NCI-H146 (cell line): Measurements from ENCODE around the gene C16orf89.
"Not testable (repeated sequence)": the region's sequence is repeated elsewhere in the genome, so short reads cannot be mapped to it uniquely, and the experiment has no call there.

ENCODE experiments used
- DNase-seq: peaks from one replicate; lab custom pipeline; 2025; lab: John Stamatoyannopoulos, UW

C16orf89 gene, protein sequence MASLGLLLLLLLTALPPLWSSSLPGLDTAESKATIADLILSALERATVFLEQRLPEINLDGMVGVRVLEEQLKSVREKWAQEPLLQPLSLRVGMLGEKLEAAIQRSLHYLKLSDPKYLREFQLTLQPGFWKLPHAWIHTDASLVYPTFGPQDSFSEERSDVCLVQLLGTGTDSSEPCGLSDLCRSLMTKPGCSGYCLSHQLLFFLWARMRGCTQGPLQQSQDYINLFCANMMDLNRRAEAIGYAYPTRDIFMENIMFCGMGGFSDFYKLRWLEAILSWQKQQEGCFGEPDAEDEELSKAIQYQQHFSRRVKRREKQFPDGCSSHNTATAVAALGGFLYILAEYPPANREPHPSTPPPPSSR

DNA sequence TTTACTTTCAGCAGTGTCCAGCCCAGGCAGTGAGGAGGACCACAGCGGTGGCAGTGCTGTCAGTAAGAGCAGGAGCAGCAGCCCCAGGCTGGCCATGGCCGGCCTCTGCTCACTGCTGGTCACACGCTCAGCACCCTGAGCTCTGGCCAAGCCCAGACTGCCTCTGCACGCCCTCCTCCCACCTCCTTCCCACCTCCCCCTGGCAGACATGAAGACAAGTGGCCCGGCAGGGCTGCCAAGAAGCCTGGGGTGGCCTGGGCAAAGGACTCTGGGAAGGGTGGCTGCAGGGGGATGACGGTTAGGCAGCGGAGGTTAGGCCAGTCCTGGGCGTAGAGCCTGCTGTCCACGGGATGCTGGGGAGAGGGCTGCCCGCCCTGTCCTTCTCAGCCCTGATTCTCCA lies at the start of gene C16orf89:
TSS of gene C16orf89 (minus strand) at position 144 of the 400 bp plus-strand sequence. CDS start at position 96, 48 bp downstream.
- DNase-seq, result no peak

DNA sequence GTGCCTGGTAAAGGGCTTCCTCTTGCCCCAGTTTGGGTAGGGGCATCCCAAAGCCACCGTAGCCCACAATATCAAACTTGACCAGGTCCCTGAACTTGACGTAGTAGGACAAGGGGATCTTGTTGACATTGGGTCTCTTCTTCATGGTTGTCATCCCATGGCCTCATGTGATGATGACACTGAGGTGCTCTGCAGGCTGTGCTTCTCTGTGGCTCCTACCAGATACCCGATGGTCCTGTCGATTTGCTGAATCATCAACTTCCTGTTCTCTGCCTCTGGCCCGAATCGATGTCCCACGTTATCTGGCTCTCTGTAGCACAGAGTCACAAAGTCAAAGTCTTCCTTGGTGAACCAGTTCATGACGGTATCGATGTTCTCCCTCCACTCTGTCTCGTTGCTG lies 45.2 kb upstream of the C16orf89 start:
- not testable (repeated sequence) for DNase-seq

DNA sequence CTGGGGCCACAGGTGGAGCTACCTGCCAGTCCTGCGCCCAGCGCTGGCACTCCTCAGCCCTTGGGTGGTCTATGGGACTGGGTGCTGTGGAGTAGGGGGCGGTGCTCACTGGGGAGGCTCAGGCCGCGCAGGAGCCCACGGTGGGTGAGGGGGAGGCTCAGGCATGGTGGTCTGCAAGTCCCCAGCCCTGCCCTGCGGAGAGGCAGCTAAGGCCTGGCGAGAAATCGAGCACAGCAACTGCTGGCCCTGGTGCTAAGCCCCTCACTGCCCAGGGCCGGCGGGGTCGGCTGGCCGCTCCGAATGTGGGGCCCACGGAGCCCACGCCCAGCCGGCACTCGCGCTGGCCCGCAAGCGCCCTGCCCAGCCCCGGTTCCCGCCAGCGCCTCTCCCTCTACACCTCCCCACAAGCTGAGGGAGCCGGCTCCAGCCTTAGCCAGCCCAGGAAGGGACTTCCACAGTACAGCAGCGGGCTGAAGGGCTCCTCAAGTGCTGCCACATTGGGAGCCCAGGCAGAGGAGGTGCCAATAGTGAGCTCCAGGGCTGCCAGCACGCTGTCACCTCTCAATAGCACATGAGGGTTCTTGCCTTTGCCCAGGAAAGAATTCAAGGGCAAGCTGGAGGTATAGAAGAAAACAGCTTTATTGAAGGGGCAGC lies 42.9 kb upstream of the C16orf89 start:
- DNase-seq, result no peak

DNA sequence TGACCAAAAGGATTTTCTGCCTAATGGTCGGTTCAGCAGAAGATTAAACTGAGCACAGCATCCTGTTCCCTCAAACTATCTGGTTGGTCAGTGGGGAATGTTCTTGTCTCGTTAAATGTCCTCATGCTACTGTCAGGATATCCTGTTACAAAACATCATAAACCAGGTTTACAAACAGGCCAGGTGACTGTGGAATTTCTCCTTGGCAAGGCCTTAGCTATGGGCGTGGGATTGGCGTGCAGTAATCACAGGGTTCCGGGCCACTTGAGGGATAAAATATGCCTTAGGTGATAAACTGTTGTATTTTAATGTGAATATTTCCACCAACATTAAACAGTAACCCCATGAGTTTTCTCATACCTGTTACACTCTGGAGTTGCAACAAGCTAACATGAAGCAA lies 39.3 kb upstream of the C16orf89 start:
- DNase-seq, result not testable (repeated sequence)

DNA sequence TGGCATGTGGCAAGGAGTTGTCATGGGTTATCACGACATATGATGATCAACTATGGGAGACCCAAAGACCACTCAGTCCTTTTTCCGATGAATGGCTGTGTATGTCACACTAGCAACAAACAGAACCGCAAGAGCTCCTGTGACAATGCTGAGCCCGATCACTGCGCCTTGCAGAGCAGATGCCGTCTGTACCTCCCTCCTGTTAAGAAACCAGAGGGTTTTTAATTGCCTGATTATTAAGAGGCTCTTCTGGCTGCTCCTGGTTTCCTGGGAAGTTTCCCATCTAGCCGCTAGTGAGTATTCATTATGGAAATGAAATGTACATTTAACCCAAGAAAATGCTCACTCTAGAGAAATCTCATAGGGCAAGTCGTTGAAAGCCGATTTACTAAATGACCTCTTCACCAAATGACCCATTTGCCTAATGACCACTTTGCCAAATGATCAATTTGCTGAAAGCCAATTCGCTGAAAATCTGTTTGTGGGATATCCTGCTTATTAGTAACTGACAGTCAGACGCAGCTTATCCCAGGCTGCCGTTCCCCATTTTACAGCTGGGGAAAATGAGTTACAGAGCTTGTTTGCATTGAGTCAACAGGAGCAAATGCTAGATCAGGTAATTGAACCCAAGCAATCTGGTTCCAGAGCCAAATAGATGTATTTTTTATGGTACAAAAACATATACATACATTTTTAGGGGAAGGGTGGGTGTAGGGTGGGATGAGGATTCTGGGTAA lies 37.7 kb upstream of the C16orf89 start:
- not testable (repeated sequence) for DNase-seq

DNA sequence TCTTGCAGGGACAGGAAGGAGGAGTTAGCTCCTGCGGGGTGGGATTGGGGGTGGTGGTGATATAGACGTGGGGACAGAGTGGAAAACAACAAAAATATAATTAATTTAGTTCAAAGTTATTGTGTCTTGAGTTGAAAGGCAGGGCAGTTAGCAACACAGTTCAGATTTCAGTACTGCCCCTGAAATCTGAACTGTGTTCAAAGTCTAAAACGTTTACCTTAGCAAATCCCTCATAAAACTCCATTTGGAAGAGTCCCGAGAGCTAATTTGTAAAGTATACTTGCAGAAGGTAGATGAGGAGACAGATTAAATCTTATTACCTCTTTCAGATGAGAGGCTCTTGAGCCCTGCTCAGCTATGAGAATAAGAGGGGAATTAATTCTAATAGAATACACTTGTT lies 33.4 kb upstream of the C16orf89 start:
- DNase-seq, result not testable (repeated sequence)

DNA sequence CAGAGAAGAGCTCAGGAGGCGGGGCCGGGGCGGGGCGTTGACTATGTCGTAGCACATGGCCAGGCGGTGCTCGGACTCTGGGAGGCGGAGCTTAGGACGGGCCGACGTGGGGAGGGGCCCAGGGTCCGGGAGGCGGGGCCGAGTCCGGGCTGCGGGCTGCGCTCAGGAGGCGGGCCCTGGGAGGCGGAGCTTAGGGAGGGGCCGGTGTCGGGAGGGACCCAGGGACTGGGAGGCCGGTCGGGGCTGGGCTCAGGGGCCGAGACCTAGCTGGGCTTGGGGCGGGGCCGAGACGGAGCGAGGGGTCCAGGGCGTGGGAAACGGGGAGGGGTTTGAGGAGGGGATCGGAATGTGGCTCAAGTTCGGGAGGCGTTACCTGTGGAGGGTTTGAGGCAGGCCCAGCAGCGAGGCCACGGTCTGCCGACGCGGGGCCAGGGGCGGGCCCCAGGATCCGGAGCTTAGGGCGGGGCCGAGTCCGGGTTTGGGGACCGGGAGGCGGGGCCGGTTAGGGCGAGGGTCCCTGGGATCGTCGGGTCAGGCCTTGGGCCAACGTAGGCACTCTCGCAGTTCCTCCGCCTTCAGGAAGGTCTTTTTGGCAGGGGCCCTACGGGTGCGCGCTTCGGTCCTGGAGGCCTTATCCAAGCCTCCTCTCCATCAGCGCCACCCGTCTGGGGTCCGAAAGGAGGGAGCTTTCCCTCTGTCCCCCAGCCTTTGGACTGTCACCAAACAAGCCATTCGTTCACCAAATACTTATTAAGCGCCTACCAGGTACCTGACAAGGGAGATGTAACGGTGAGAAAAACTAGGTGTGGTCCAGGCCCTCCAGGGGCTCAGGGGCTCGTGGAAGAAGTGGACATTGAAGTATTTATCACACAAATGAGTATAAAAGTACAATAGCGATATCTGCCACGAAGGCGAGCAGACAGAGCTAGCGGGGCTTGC lies 32.7 kb upstream of the C16orf89 start:
- peak; percentile 48 for DNase-seq

DNA sequence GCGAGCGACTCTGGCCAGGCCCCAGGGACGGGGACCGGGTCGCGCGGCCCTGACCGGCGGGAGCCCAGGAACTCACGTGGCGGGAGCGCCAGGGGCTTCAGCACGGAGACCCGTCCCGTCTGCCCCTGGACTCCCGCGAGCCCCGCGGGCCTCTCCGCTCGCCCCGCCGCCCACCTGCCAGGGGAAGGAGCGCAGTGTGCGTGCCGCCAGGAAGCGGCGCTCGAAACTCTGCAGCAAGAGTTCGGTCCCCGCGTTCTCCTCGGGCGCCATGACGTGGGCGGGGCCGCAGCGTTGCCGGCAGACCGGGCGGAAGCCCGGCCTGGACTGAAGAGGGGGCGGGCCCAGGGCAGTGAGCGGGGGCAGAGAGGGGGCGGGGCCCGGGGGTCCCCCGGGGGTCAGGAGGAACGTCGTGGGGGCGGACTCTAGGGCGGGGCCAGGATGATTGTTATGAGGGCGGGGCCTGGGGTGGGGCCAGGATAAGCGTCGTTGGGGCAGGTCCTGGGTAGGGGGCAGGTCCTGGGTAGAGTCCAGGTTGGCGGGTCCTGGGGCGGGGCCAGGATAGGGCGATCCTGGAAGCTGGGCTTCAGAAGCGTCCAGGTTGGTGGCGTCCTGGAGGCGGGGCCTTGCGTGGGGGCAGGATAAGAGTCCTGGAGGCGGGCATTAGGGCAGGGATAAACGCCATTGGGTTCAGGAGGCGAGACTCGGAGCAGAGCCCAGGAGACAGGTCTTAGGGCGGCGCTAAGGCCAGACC lies 31.9 kb upstream of the C16orf89 start, which contains the start of gene EEF2KMT:
TSS of gene EEF2KMT (minus strand) at position 326 of the 751 bp plus-strand sequence. CDS start at position 270, 56 bp downstream.
- peak; percentile 100 for DNase-seq

DNA sequence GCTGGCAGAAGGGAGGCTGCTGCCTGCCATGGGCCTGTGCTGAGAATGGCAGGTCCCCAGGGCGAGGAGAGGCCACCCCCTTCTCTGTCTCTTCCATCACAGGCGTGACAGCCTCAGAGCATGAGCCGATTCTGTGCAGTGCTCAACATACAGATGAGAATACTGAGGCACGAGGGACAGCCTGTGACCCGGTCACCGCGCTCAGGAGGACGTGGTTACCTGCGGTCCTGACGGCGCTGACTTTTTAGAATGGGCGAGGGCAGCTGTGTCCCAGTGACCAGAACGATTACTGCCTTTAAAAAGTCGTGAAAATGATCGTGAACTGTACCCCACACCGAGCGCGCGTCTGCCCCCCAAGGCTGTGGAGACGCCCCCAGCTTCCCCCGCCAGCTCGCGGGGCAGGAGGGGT lies 31.3 kb upstream of the C16orf89 start:
- peak; percentile 40 for DNase-seq

DNA sequence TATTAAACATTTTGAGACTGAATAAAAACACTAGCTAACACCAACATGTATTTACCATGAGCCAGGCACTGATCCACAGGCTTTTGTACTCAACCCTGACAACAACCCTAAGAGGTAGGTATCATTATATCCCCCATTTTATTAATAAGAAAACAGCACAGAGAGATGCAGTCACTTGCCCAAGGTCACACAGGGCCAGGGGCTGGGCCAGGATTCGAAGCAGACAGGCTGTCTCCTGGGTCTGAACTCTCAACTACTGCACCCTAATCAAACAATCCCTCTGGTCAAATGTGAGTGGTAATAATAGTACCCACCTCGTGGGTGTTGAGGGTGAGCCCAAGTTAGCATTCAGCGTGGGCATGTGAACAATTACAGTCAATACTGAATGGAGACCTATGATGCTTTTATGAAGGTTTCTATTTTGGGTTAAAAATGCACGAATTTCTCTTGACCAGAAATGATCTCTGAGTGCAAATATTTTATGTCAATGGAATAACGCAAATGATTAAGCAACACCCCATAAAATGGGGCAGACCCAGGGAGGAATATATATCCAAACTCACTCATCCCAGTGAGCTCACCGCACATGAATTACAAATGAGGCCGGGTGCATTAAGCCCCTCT lies 30.8 kb upstream of the C16orf89 start:
- DNase-seq, result not testable (repeated sequence)

DNA sequence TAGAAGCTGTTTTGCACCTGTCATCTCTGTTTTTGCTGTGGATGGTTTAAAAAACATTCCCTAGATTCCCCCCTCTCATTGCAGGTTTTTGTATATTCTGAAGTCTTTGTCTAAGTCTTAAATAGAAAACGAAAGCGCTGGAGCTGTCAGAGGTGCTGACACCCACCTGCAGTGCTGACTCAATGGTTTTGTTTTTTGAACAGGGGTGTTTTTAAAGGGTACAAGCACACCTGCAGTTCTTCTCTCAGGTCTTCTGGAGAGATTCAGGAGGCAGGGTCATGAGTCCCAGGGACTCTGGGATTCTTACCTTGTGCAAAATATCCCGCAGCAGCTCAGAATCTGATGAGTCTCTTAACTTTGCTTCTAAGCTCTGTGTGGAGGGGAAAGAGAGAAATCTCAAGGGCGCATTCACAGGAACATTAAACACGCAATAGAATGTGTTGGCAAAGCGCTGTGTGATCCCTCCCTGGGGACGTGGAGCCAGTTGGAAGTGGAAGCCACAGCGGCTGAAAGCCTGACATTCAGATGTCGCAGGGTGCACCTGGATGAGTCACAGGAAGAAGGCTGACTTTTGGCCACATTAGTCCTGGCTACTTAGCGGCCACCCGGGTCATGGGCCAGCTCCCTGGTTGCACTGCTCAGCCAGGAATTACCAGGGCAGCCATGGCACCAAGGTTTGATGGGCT lies 29.5 kb upstream of the C16orf89 start:
- DNase-seq, result not testable (repeated sequence)

DNA sequence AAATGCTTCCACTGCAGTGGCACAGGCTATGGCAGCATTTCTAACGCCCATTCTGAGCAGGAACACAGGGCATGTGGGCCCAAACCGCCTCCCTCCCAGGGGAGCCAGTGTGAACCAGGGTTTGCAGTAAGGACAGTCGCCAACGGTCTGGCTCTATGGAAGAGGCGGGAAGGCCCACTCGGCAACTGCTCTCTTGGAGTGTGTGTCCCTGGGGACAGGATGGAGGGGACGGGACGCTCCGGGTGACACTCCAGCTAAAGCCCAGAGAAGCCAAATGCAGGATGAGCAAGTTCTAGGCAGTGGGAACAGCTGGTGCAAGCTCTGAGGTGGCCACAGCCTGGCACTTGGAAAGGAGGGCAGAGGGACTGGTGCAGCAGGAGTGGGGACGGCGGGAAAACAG lies 28.0 kb upstream of the C16orf89 start:
- DNase-seq, result not testable (repeated sequence)

DNA sequence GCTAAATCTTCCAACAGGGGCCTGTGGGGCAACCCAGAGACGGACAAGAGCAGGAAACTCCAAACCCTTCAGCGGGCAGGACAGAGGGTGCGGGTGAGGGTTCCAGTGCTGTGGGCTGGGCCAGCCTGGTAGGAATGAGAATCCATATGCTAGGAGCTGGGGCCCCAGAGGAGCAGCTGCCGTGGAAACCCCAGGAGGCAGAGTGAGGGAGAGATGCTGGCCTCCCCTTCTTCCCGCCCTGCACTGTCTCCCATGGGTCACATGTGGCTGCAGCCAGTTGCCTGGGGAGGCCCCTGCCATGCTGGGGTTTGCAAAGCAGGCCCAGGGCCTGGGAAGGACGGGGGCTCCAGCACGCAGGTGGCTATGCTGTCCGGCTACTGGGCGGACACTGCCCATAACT lies 27.3 kb upstream of the C16orf89 start:
- not testable (repeated sequence) for DNase-seq

DNA sequence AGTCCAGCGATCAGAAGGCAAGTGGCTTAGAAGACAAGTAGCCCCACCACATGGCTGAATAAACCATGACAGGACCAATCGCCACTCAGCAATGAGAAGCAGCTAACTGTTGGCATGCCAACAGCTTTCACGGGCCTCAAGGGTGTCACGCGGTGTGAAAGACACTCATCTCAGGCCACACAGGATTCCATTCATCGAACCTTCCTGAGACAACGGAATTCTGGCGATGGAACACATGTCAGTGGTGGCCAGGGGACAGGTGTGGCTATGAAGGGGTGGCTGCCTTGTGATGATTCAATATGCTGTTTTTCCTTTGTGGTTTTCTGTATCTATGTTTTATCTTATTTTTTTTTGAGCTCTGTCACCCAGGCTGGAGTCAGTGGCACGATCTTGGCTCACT lies 24.8 kb upstream of the C16orf89 start:
- not testable (repeated sequence) for DNase-seq

DNA sequence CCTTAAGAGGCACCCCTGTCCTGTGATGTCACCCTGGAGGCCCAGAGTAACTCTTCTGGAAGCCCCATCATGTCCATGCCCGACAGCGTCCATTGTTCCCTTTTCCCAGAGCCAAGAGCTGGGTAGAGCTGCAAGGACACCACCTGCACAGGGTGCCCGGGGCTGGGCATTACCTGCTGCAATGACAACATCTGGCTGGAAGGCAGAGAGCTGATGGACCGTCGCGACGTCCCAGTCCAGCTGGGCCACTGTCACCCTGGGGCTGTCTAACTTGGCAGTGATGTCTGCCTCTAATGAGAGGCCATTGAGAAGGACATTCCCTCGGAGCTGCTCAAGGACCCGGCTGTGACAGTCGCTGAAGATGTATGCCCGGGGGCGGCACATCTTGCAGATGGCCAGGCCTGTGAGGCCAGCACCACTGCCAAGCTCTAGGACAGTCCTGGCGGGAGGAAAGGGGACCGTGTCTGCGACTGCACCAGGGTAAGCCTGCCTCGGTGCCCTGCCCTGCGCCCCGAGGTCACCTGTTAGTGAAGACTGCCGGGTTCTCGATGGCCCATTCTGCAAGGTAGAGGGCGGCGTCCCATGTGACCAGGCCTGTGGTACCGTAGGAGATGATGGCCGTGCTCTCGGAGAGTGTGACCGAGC lies 24.3 kb upstream of the C16orf89 start:
- DNase-seq, result not testable (repeated sequence)

DNA sequence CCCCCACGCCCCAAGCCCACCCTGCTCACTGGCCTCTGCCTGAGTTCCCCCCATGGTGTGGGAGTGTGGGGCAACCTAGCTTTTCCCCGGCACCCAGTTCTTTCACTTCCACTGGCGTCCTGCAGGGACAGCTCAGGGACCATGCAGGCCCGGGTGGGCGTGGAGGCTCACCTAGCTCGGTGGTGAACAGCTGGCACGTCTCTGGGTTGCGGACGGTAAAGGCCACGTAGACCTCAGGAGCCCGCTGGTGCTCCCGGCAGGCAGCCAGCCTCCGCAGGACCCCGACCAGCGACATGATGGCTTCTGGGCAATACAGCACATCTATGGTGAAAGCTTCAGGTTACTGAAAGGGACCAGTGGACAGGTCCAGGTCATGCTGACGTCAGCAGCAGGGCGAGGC lies 23.2 kb upstream of the C16orf89 start:
- DNase-seq, result not testable (repeated sequence)

DNA sequence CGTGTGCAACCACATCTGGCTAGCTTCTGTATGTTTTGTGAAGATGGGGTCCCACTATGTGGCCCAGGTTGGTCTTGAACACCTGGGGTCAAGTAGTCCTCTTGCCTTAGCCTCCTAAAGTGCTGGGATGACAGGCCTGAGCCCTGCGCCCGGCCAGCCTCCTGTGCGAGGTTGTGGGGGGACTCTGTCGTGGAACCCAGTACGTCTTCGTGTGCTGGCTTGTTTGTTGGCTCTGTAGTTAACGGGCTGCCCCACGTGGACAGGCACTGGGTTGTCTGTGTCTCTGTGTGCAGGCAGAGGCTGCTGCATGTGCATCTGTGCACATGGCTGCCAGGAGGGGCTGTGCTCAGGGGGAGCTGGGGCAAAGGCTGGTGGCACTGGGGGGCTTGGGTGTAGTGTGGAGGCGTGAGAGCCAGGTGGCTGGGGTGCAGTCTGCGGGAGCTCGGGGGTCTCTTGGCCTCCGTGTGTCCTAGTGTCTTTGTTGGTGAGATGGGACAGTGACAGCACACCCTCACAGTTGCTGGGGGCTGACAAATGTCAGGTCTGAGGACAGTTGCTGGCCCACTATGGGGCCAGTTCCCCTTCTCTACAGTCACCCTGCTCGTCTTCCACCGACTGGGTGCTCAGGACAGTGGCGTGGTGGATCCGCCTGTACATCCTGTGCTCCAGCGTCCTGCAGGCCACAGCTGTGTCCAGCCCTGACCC lies 22.5 kb upstream of the C16orf89 start:
- DNase-seq, result not testable (repeated sequence)

DNA sequence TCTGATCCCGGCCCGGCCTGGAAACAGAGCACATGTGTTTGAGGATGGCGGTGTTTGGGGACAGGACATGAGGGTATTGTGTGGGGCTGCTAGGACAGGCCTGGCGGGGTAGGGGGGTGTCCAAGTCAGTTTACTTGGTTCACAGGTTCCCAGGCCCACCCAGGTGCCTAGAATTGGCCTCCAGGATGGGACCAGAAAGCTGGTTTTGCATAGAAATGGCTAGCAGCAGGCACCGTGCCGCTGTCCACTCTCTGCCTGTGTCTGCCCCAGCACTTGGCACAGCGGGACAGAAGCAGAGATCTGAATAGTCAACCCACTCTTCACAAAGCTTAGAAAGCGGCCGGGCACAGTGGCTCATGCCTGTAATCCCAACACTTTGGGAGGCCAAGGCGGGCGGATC lies 20.0 kb upstream of the C16orf89 start:
- DNase-seq, result not testable (repeated sequence)
